Rectal smooth muscle tissue (tissue), 1 donor: Measurements from ENCODE around the gene NRG4.
"Not testable (repeated sequence)": the region's sequence is repeated elsewhere in the genome, so short reads cannot be mapped to it uniquely, and the experiment has no call there.

Experiments used
- H3K27ac ChIP-seq: one replicate; pipeline ENCODE4 v1.7.0; 2013; ENCODE audit warnings: low read depth, low read length, inconsistent platforms
- H3K27me3 ChIP-seq: one replicate; pipeline ENCODE4 v1.7.0; 2013; ENCODE audit warnings: low read length; ENCODE audit not compliant: control insufficient read depth, insufficient read depth
- H3K36me3 ChIP-seq: one replicate; pipeline ENCODE4 v1.7.0; 2013; ENCODE audit warnings: low read length; ENCODE audit not compliant: control insufficient read depth, insufficient read depth
- H3K4me1 ChIP-seq: one replicate; pipeline ENCODE4 v1.7.0; 2013; ENCODE audit warnings: low read length; ENCODE audit not compliant: control insufficient read depth, insufficient read depth
- H3K4me3 ChIP-seq: one replicate; pipeline ENCODE4 v1.7.0; 2013; ENCODE audit warnings: low read length
- H3K9ac ChIP-seq: one replicate; pipeline ENCODE4 v1.7.0; 2013; ENCODE audit warnings: low read length

Gene NRG4

GRCh38 chr15:76033438-76033837 lies 21.2 kb upstream of the NRG4 start:
- H3K36me3 ChIP-seq: no peaks in the 10 kb centered on the region
- H3K4me3 ChIP-seq: no peak overlapping the region
- no peaks in the 10 kb centered on the region for H3K4me1 ChIP-seq
- H3K27ac ChIP-seq: no peak overlapping the region
- H3K27me3 ChIP-seq: no peaks in the 10 kb centered on the region
- H3K9ac ChIP-seq: no peak overlapping the region

GRCh38 chr15:76032046-76032445 lies 19.8 kb upstream of the NRG4 start:
- Histone ChIP-seq H3K36me3 (no peaks in the 10 kb centered on the region), H3K4me1 (no peaks in the 10 kb centered on the region), H3K4me3 (no peak overlapping the region), H3K27me3 (no peaks in the 10 kb centered on the region), H3K9ac (no peak overlapping the region), H3K27ac (no peak overlapping the region)

- no peaks in the 10 kb centered on the region for H3K27me3 ChIP-seq
- no peaks in the 10 kb centered on the region for H3K4me1 ChIP-seq
Observed at GRCh38 chr15:76024021-76024768, 12.0 kb upstream of the NRG4 start.

GRCh38 chr15:76013470-76013869 lies 1.2 kb upstream of the NRG4 start:
- not testable (repeated sequence) for H3K27me3 ChIP-seq, H3K27ac ChIP-seq, H3K4me3 ChIP-seq, H3K36me3 ChIP-seq, H3K4me1 ChIP-seq, H3K9ac ChIP-seq

More at GRCh38 chr15:76024021-76024768, 12.0 kb upstream of the NRG4 start:
- Histone ChIP-seq H3K9ac (no peak overlapping the region), H3K36me3 (no peaks in the 10 kb centered on the region), H3K4me3 (no peak overlapping the region), H3K27ac (no peak overlapping the region)

GRCh38 chr15:76010613-76011012 lies 1.6 kb downstream of the NRG4 start:
- peaks cover 2% of the 10 kb centered on the region for H3K27me3 ChIP-seq
- no peaks in the 10 kb centered on the region for H3K4me1 ChIP-seq
- no peak overlapping the region for H3K9ac ChIP-seq
- H3K27ac ChIP-seq: no peak overlapping the region
- H3K4me3 ChIP-seq: no peak overlapping the region
- no peaks in the 10 kb centered on the region for H3K36me3 ChIP-seq

GRCh38 chr15:76006136-76006778 lies 6.0 kb downstream of the NRG4 start:
- Histone ChIP-seq H3K36me3 (no peaks in the 10 kb centered on the region), H3K4me1 (no peaks in the 10 kb centered on the region), H3K27ac (no peak overlapping the region), H3K4me3 (no peak overlapping the region), H3K9ac (no peak overlapping the region), H3K27me3 (peaks cover 2% of the 10 kb centered on the region)

- H3K4me3 ChIP-seq: no peak overlapping the region
- no peak overlapping the region for H3K9ac ChIP-seq
- H3K4me1 ChIP-seq: no peaks in the 10 kb centered on the region
- H3K27ac ChIP-seq: no peak overlapping the region
- H3K27me3 ChIP-seq: peaks cover 2% of the 10 kb centered on the region
- H3K36me3 ChIP-seq: no peaks in the 10 kb centered on the region
Observed at GRCh38 chr15:76003364-76003763, 8.9 kb downstream of the NRG4 start.

GRCh38 chr15:75995611-75996010 lies 16.6 kb downstream of the NRG4 start:
- H3K9ac ChIP-seq: no peak overlapping the region
- H3K27ac ChIP-seq: no peak overlapping the region
- no peaks in the 10 kb centered on the region for H3K27me3 ChIP-seq
- H3K36me3 ChIP-seq: no peaks in the 10 kb centered on the region
- no peaks in the 10 kb centered on the region for H3K4me1 ChIP-seq
- H3K4me3 ChIP-seq: no peak overlapping the region

GRCh38 chr15:75994220-75994619 lies 18.0 kb downstream of the NRG4 start:
- no peak overlapping the region for H3K9ac ChIP-seq
- no peaks in the 10 kb centered on the region for H3K4me1 ChIP-seq
- H3K36me3 ChIP-seq: no peaks in the 10 kb centered on the region
- H3K27me3 ChIP-seq: no peaks in the 10 kb centered on the region
- no peak overlapping the region for H3K4me3 ChIP-seq
- H3K27ac ChIP-seq: no peak overlapping the region

GRCh38 chr15:75992897-75993296 lies 19.3 kb downstream of the NRG4 start:
- no peak overlapping the region for H3K4me3 ChIP-seq
- no peaks in the 10 kb centered on the region for H3K36me3 ChIP-seq
- no peak overlapping the region for H3K27ac ChIP-seq
- no peaks in the 10 kb centered on the region for H3K27me3 ChIP-seq
- H3K9ac ChIP-seq: no peak overlapping the region
- no peaks in the 10 kb centered on the region for H3K4me1 ChIP-seq

- Histone ChIP-seq H3K9ac (no peak overlapping the region), H3K36me3 (no peaks in the 10 kb centered on the region), H3K4me3 (no peak overlapping the region), H3K4me1 (no peaks in the 10 kb centered on the region), H3K27ac (no peak overlapping the region), H3K27me3 (no peaks in the 10 kb centered on the region)
Observed at GRCh38 chr15:75989875-75990274, 22.3 kb downstream of the NRG4 start.

- no peaks in the 10 kb centered on the region for H3K27me3 ChIP-seq
- H3K27ac ChIP-seq: no peak overlapping the region
- H3K4me3 ChIP-seq: no peak overlapping the region
- H3K36me3 ChIP-seq: no peaks in the 10 kb centered on the region
- no peak overlapping the region for H3K9ac ChIP-seq
- H3K4me1 ChIP-seq: no peaks in the 10 kb centered on the region
Observed at GRCh38 chr15:75989045-75989444, 23.2 kb downstream of the NRG4 start.

- no peak overlapping the region for H3K27ac ChIP-seq
- H3K36me3 ChIP-seq: no peaks in the 10 kb centered on the region
- H3K4me1 ChIP-seq: no peaks in the 10 kb centered on the region
- H3K4me3 ChIP-seq: no peak overlapping the region
- H3K9ac ChIP-seq: no peak overlapping the region
- H3K27me3 ChIP-seq: no peaks in the 10 kb centered on the region
Observed at GRCh38 chr15:75985971-75986370, 26.3 kb downstream of the NRG4 start.
